Psoas muscle (tissue), 8 donors: Measurements from ENCODE around the gene TBCD. TPM values are rescaled to one million over a fixed set of nuclear protein-coding genes. Genes with fewer than 3 reads are reported as not detected.

Source experiments
- ATAC-seq, 4 donors: fragments of 200-7000 bp; cut with Tn5 transposase; one replicate each; pipeline ENCODE4 v1.9.1; 2020; ENCODE audit warnings: moderate library complexity in 3 of 4, mild to moderate bottlenecking in 2 of 4
- DNase-seq, 2 donors: peaks; one replicate each; pipeline ENCODE4 v3.0.0-alpha.2; 2020
- H3K27ac ChIP-seq: fragments of 200-600 bp; one replicate; pipeline ENCODE4 v1.8.0; 2022
- H3K27me3 ChIP-seq, 3 donors: fragments of 200-600 bp in 1 of 3; one replicate each; pipeline versions ENCODE4 v1.6.1 to v1.8.0; 2013 to 2022; ENCODE audit warnings: low read length in 2 of 3, mild to moderate bottlenecking in 2 of 3, moderate library complexity in 1 of 3; ENCODE audit not compliant: insufficient read depth in 3 of 3
- H3K36me3 ChIP-seq, 2 donors: fragments of 200-600 bp in 1 of 2; one replicate each; pipeline versions ENCODE4 v1.6.1 to v1.8.0; 2013 to 2022; ENCODE audit warnings: low read depth in 1 of 2, mild to moderate bottlenecking in 1 of 2, moderate library complexity in 1 of 2; ENCODE audit not compliant: insufficient read depth in 1 of 2
- H3K4me1 ChIP-seq: fragments of 200-600 bp; one replicate; pipeline ENCODE4 v1.8.0; 2022
- H3K4me3 ChIP-seq: fragments of 200-600 bp; one replicate; pipeline ENCODE4 v1.8.0; 2022; ENCODE audit warnings: mild to moderate bottlenecking
- H3K9me3 ChIP-seq: fragments of 200-600 bp; one replicate; pipeline ENCODE4 v1.8.0; 2022
- WGBS, 3 donors: extraction: QIAGEN DNeasy Blood & Tissue Kit; methylation state at CpG; one replicate each; pipeline versions ENCODE4 v1.1.6 to v1.1.7; 2013; 5-methylcytosine and 5-hydroxymethylcytosine counted together
- intact Hi-C, 2 donors: fragments of 100-400 bp; cut with DNase I; formaldehyde crosslinking; loops; one replicate each; pipeline versions ENCODE4 v1.11.0 to v1.14.2; 2022
- polyA plus RNA-seq, 3 donors: library from polyadenylated mRNA; stranded (reverse); fragments of 200-250 nt; gene quantifications; one replicate each; pipeline ENCODE4 v1.2.3, GENCODE V29; 2013
- total RNA-seq, 4 donors: library from RNA; stranded (reverse); fragmentation: NEBNext Ultra II Directional in 2 of 4; extraction: Animal tissue kit (Norgen Biotek cat#: 25700) in 2 of 4; gene quantifications; one replicate each; pipeline versions ENCODE4 v1.2.1 to v1.2.4, GENCODE V29; 2021 to 2023
- TF ChIP-seq, protein P1 (sequence below): fragments of 200-600 bp; IDR thresholded peaks from one replicate; pipeline ENCODE4 v1.8.0; 2022; ENCODE audit warnings: antibody characterized with exemption
- donor health status: healthy with polysubstance abuse.
- donor health status: DM: no; HTN: no; CAD: no; lungs with moderate emphysema.
- donor health status: Bipolar disorder and iron deficiency.
- donor health status: healthy.
- donor health status: DM: yes; HTN: yes; CAD: no.
- donor health status: DM: no; HTN: no; CAD: no.
- donor health status: DM: no; HTN: no; CAD: no.
- donor health status: DM: yes; HTN: yes; CAD: no.

TBCD gene
- total and polyA plus RNA-seq, 7 donors, result 28.2 to 65.0 (median 36.5) TPM

DNA sequence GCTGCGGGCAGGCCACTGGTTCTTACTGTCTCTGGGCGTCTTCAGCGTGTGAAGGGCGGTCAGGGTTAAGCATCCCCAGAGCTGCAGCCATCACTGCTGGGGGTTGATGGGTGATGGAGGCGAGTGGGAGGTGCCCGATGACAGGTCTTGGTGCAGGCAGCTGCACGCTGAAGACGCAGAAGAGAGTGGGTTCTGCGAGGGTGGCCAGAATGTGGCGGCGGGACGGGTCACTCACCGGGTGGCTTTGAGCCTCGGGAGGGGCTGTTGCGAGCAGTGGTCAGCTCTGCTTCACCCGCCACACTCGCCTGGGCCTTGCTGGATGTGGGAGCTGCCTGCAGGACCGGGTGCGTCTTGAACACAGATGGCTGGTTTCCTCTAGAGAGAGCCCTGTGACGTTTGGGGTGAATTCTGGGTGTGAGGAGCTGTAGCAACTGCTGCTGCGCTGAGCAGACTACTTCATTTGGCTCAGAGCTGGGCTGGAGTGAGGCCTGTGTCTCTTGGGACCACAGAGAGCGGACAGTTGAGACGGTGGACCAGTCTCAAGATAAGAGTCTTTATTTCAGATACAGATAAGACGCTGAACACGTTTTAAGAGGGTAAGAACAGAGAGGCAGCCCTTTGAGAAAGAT, 132.6 kb downstream of the TBCD start:
- Histone ChIP-seq H3K4me3 (no peak overlapping the region), H3K9me3 (no peaks in the 10 kb centered on the region), H3K27ac (no peak overlapping the region), H3K27me3 (no peaks in the 10 kb centered on the region), H3K36me3 (no peaks in the 10 kb centered on the region), H3K4me1 (peaks cover 21% of the 10 kb centered on the region)
- no peak for ATAC-seq
- intact Hi-C loops, result no loop called here
- DNase-seq, result peak in 1 of 2 donors; percentile 78
- TF ChIP-seq, protein P1, sequence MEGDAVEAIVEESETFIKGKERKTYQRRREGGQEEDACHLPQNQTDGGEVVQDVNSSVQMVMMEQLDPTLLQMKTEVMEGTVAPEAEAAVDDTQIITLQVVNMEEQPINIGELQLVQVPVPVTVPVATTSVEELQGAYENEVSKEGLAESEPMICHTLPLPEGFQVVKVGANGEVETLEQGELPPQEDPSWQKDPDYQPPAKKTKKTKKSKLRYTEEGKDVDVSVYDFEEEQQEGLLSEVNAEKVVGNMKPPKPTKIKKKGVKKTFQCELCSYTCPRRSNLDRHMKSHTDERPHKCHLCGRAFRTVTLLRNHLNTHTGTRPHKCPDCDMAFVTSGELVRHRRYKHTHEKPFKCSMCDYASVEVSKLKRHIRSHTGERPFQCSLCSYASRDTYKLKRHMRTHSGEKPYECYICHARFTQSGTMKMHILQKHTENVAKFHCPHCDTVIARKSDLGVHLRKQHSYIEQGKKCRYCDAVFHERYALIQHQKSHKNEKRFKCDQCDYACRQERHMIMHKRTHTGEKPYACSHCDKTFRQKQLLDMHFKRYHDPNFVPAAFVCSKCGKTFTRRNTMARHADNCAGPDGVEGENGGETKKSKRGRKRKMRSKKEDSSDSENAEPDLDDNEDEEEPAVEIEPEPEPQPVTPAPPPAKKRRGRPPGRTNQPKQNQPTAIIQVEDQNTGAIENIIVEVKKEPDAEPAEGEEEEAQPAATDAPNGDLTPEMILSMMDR, result no peak
- WGBS, 3 donors, result 74 to 81% (median 74%) methylated on average over 25 of the region's 25 CpGs

DNA sequence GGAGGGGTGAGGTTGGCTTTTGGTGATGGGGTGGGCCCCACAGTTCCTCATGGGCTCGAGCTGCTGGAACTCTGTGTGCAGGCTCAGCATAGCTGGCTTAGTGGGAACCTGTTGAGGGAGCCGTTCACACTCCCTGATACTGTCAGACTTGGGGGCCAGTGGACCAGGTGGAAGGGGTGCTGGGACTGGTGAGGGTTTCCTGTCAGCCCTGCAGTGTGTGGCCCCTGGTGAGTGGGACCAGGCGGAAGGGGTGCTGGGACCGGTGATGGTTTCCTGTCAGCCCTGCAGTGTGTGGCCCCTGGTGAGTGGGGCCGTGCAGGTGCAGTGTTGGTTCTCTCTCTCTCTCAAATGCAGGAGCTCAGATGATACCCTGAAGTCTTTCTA, 133.1 kb downstream of the TBCD start:
- Histone ChIP-seq H3K9me3 (no peaks in the 10 kb centered on the region), H3K27me3 (no peaks in the 10 kb centered on the region), H3K4me1 (peaks cover 26% of the 10 kb centered on the region), H3K27ac (no peak overlapping the region), H3K36me3 (no peaks in the 10 kb centered on the region), H3K4me3 (no peak overlapping the region)
- 70 to 76% (median 72%) methylated on average over 5 of the region's 5 CpGs for WGBS, 3 donors
- TF ChIP-seq, protein P1, result no peak
- intact Hi-C loops, result no loop called here
- ATAC-seq (no peak), DNase-seq (no peak)

DNA sequence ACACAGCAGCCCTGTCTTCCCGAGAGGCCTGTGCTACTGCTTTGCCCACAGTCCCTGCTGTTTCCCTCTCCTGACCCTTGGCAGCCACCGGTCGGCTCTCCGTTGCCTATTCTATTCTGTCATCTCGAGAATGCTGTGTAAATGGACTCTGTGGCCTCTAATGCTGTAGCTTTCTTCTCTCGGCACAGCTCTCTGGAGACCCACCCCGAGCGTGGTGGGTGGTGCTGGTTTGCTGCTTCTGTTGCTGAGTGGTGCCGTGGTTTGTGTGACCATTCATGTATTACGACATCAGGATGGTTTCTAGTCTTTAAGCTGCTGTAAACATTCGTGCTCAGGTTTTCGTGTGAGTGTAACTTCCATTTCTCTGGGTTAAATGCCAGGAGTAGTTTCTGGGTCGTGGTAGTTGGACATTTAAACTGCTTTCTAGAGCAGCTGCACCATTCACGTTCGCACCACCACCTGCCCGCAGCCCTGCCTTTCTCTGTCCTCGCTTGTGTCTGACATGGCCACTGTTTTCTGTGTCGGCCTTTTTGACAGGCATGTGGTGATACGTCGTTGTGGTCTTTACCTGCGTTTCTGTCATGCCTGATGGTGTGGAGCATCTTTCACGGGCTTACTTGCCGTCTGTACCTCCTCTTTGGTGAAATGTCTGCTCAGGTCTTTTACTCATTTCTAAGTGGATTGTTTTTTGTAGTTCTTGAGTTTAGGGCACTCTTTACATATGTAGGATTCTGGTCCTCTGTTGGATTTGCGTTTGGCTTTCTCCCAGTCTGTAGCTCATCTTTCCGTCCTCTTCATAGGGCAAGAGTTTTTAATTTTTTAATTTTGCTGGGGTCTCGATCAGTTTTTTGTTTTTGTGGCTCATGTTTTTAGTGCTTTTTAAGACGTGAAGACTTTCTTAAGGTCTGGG, 135.6 kb downstream of the TBCD start:
- DNase-seq, result no peak
- ATAC-seq, result peak in 3 of 4 donors; percentile 7 to 34 (median 13)
- WGBS, 3 donors, result 59 to 74% (median 66%) methylated on average over 27 of the region's 27 CpGs
- Histone ChIP-seq H3K4me1 (peaks cover 16% of the 10 kb centered on the region), H3K27ac (peak overlapping the region; percentile 71), H3K36me3 (no peaks in the 10 kb centered on the region), H3K27me3 (no peaks in the 10 kb centered on the region), H3K9me3 (no peaks in the 10 kb centered on the region), H3K4me3 (no peak overlapping the region)
- TF ChIP-seq, protein P1, result no peak
- intact Hi-C loops, result no loop called here

DNA sequence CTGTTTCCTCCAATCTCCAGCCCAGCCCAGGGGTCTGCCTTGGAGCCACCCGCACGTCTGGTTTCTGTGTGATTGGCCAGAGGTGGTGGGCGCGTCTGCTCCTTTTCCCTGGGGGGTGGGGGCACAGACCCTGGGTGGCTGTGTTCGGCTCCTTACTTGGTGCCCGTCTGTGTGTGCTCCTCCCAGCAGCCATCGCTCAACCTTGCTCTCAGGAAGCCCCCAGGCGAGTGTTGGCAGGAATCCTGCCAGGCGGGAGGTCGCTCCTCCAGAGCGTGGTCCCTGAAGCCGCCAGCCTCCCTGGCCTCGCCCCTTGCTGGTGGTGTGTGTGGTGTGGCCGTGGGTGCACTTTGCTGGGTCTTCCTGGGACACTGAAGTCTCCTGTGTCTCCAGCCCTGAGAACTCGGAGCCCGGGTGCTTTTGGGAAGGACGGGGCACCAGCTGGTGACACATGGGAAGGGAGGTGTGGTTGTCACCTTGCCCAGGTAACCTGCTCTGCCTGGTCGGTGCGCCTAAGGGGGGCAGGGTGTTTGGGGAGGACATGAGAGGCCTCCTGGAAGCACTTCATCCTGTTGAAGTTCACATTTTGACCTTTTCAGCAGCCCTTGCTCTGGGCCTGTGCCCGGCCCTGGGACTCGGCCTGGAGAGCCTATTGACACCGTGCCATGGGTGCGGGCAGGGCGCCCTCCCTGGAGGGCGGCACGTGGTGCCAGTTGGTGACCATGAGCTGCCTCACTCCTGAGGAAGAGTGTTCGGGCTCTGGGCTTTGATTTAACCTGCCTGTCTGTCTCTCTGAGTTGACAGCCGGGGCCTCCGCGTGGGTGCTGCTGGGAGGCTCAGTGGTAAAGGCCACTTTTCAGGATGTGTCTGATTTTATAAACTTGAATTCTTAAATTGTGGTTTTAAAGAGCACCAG, 137.0 kb downstream of the TBCD start:
- 51 to 58% (median 54%) methylated on average over 30 of the region's 30 CpGs for WGBS, 3 donors
- no peaks in the 10 kb centered on the region for H3K27me3 ChIP-seq
- ATAC-seq (peak; percentile 77 to 91 (median 86)), DNase-seq (peak; percentile 60 to 88)
- H3K4me1 ChIP-seq, result peaks cover 16% of the 10 kb centered on the region
- no peaks in the 10 kb centered on the region for H3K36me3 ChIP-seq
- intact Hi-C loops, result no loop called here
- no peaks in the 10 kb centered on the region for H3K9me3 ChIP-seq
- TF ChIP-seq, protein P1, result no peak
- no peak overlapping the region for H3K4me3 ChIP-seq
- peak overlapping the region; percentile 71 for H3K27ac ChIP-seq
